ENCODE data around the gene RUNDC3A.

The RUNDC3A gene

GRCh38 chr17:44283344-44284023 is 24.9 kb upstream of the RUNDC3A start:
- DNase-seq (ENCODE audit: low read depth in 2 of 2) = no peak

GRCh38 chr17:44284024-44284400 is 24.4 kb upstream of the RUNDC3A start:
- no peak for DNase-seq (ENCODE audit: low read depth in 2 of 2)

GRCh38 chr17:44287651-44288050 is 20.8 kb upstream of the RUNDC3A start:
- no peak for DNase-seq (ENCODE audit: low read depth in 2 of 2)

GRCh38 chr17:44293509-44294226 is 14.7 kb upstream of the RUNDC3A start:
- DNase-seq (ENCODE audit: low read depth in 2 of 2) = no peak

GRCh38 chr17:44297975-44298374 is 10.4 kb upstream of the RUNDC3A start:
- DNase-seq (ENCODE audit: low read depth in 2 of 2) = no peak

- no peak for DNase-seq (ENCODE audit: low read depth in 2 of 2)
These were observed 3.8 kb upstream of the RUNDC3A start for GRCh38 chr17:44304651-44305050.

GRCh38 chr17:44307387-44308186 is 814 bp upstream of the RUNDC3A start:
- no peak for DNase-seq (ENCODE audit: low read depth in 2 of 2)

- no peak for DNase-seq (ENCODE audit: low read depth in 2 of 2)
These were observed 464 bp downstream of the RUNDC3A start for GRCh38 chr17:44308865-44309264.

- DNase-seq (ENCODE audit: low read depth in 2 of 2) = no peak
These were observed 1.1 kb downstream of the RUNDC3A start for GRCh38 chr17:44309472-44309871.

- no peak for DNase-seq (ENCODE audit: low read depth in 2 of 2)
These were observed 1.8 kb downstream of the RUNDC3A start for GRCh38 chr17:44310188-44310587.

GRCh38 chr17:44310609-44311376 is 2.4 kb downstream of the RUNDC3A start:
- no peak for DNase-seq (ENCODE audit: low read depth in 2 of 2)

- DNase-seq (ENCODE audit: low read depth in 2 of 2) = no peak
These were observed 3.3 kb downstream of the RUNDC3A start for GRCh38 chr17:44311562-44312181.

- no peak for DNase-seq (ENCODE audit: low read depth in 2 of 2)
These were observed 4.1 kb downstream of the RUNDC3A start for GRCh38 chr17:44312396-44313104.

- no peak for DNase-seq (ENCODE audit: low read depth in 2 of 2)
These were observed 5.6 kb downstream of the RUNDC3A start for GRCh38 chr17:44314031-44314430.

- DNase-seq (ENCODE audit: low read depth in 2 of 2) = no peak
These were observed 6.1 kb downstream of the RUNDC3A start for GRCh38 chr17:44314524-44314868.

GRCh38 chr17:44314869-44315661 is 6.7 kb downstream of the RUNDC3A start:
- DNase-seq (ENCODE audit: low read depth in 2 of 2) = no peak

GRCh38 chr17:44315760-44316731 is 7.6 kb downstream of the RUNDC3A start:
- DNase-seq (ENCODE audit: low read depth in 2 of 2) = no peak

- DNase-seq (ENCODE audit: low read depth in 2 of 2) = no peak
These were observed 9.1 kb downstream of the RUNDC3A start for GRCh38 chr17:44317545-44317944.

All from stimulated activated CD8-positive, alpha-beta memory T cell treated with anti-CD3 and anti-CD28 coated beads, Interleukin-7, amount 100 ng/mL, for 1 hour (primary cell).